Measurements from ENCODE around the gene DUSP28.

DNA sequence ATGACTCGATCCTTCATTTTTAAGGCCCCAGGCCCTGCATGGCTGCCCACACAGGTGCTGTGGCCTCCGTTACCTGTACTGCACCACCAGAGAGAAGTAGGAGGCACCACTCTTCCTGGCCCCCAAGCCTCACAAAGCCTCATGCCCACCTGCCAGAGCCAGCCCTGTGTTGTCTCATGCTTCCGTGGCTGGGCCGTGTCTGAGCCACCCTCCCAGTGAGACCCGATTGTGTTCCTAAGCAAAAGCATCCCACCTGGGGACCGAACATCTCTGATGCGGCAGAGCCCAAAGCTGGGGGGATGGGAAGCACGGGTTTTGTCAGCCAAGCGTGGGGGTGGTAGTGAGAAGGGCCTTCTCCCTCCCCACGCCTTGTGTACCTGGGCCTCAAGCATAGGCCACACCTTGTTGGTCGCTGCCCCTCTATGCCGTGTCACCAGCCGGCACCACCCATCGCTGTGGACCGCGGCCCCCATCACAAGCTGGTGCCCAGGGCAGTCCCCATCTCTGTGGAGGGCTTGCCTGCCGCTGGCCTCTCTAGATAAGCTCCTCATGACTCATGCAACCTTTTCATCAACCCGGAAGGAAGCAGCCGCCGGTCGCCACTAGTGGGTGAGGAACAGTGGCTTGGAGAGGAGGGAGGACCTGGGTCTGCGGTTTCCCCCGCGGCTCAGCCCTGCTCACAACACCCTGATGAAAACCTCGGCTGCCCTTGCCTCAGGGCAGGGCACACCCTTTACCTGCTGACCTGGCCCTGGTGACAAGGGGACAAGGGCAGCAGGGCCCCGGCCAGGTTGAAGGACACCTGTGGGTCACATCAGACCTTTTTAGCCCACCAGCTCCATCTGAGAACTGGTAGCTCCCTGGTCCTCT lies 5.4 kb downstream of the DUSP28 start:
- TF ChIP-seq, protein P1, sequence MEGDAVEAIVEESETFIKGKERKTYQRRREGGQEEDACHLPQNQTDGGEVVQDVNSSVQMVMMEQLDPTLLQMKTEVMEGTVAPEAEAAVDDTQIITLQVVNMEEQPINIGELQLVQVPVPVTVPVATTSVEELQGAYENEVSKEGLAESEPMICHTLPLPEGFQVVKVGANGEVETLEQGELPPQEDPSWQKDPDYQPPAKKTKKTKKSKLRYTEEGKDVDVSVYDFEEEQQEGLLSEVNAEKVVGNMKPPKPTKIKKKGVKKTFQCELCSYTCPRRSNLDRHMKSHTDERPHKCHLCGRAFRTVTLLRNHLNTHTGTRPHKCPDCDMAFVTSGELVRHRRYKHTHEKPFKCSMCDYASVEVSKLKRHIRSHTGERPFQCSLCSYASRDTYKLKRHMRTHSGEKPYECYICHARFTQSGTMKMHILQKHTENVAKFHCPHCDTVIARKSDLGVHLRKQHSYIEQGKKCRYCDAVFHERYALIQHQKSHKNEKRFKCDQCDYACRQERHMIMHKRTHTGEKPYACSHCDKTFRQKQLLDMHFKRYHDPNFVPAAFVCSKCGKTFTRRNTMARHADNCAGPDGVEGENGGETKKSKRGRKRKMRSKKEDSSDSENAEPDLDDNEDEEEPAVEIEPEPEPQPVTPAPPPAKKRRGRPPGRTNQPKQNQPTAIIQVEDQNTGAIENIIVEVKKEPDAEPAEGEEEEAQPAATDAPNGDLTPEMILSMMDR (IDR thresholded peaks at IDR 0.05) = no peak
- TF ChIP-seq EP300 (IDR thresholded peaks at IDR 0.05) = no peak
